NB4 (cell line): ENCODE results near the gene PPP1R15B.

Experiments used
- CTCF ChIP-seq: IDR thresholded peaks from one replicate; pipeline ENCODE4 v1.5.1; 2012; ENCODE audit warnings: low read depth, low read length
- MAX ChIP-seq: IDR thresholded peaks from 2 replicates; pipeline ENCODE4 v1.6.1; 2011; ENCODE audit warnings: low read depth, low read length
- MYC ChIP-seq: IDR thresholded peaks from 2 replicates; pipeline ENCODE4 v1.6.1; 2011; ENCODE audit warnings: low read depth, low read length
- POLR2A ChIP-seq: IDR thresholded peaks from 2 replicates; pipeline ENCODE4 v1.6.1; 2011; ENCODE audit warnings: mild to moderate bottlenecking; ENCODE audit not compliant: insufficient read length; ENCODE audit errors: extremely low read depth

- TF ChIP-seq CTCF (peak; percentile 39), POLR2A (no peak), MAX (no peak), MYC (no peak)
These were observed 53.8 kb downstream of the PPP1R15B start for GRCh38 chr1:204357551-204358490.
